ENCODE results near the gene ANKRD40.
"Not testable (repeated sequence)": the region's sequence is repeated elsewhere in the genome, so short reads cannot be mapped to it uniquely, and the experiment has no call there.

The ANKRD40 gene

GRCh38 chr17:50685691-50686493 is 21.8 kb downstream of the ANKRD40 start:
- peak; percentile 33 for DNase-seq

- no peak for DNase-seq
Observed at GRCh38 chr17:50685334-50685665, 22.4 kb downstream of the ANKRD40 start.

GRCh38 chr17:50684612-50685333 is 22.9 kb downstream of the ANKRD40 start:
- DNase-seq, result peak; percentile 97

- peak; percentile 75 for DNase-seq
Observed at GRCh38 chr17:50684288-50684611, 23.5 kb downstream of the ANKRD40 start.

GRCh38 chr17:50683434-50684287 is 24.1 kb downstream of the ANKRD40 start:
- DNase-seq, result peak; percentile 51

GRCh38 chr17:50682938-50683337 is 24.8 kb downstream of the ANKRD40 start:
- no peak for DNase-seq

GRCh38 chr17:50682441-50682840 is 25.3 kb downstream of the ANKRD40 start:
- DNase-seq, result no peak

GRCh38 chr17:50681263-50682200 is 26.2 kb downstream of the ANKRD40 start:
- DNase-seq, result peak; percentile 78

- DNase-seq, result not testable (repeated sequence)
Observed at GRCh38 chr17:50680543-50681262, 27.0 kb downstream of the ANKRD40 start.

GRCh38 chr17:50680126-50680525 is 27.6 kb downstream of the ANKRD40 start:
- no peak for DNase-seq

- DNase-seq, result no peak
Observed at GRCh38 chr17:50679008-50679544, 28.6 kb downstream of the ANKRD40 start.

- no peak for DNase-seq
Observed at GRCh38 chr17:50677851-50678375, 29.8 kb downstream of the ANKRD40 start.

- no peak for DNase-seq
Observed at GRCh38 chr17:50676065-50676975, 31.4 kb downstream of the ANKRD40 start.

- DNase-seq, result peak; percentile 23
Observed at GRCh38 chr17:50675627-50676026, 32.1 kb downstream of the ANKRD40 start.

- DNase-seq, result no peak
Observed at GRCh38 chr17:50675190-50675589, 32.5 kb downstream of the ANKRD40 start.

- no peak for DNase-seq
Observed at GRCh38 chr17:50672831-50673551, 34.7 kb downstream of the ANKRD40 start.

- DNase-seq, result no peak
Observed at GRCh38 chr17:50672071-50672470, 35.6 kb downstream of the ANKRD40 start.

GRCh38 chr17:50668838-50669581 is 38.7 kb downstream of the ANKRD40 start:
- DNase-seq, result no peak
